ENCODE measurements around the gene IQCK. TPM values are rescaled to one million over a fixed set of nuclear protein-coding genes. Genes with fewer than 3 reads are reported as not detected.

The IQCK gene
- total and polyA plus RNA-seq, 2 donors (not counting 3 experiments of a cell fraction or from before 2014, with no cell fraction given): 17.2 to 18.1 TPM

GRCh38 chr16:19783363-19784182 is 65.5 kb downstream of the IQCK start:
- dilution Hi-C loops (cut with MboI; ENCODE audit: extremely low pct_ligation_motif_present, low sequenced_read_pairs): no loop called here
- no peak for DNase-seq (ENCODE audit: low read depth, low spot score)

GRCh38 chr16:19784183-19784736 is 66.2 kb downstream of the IQCK start:
- POLR2A ChIA-PET: no interaction called here
- no peaks in the 10 kb centered on the region for H3K36me3 ChIP-seq (ENCODE audit: control insufficient read depth in 2 of 2, extremely low read depth in 1 of 2, insufficient read depth in 2 of 2, low read length in 2 of 2)
- H3K27ac ChIP-seq (ENCODE audit: insufficient read depth, low read depth, low read length): no peak overlapping the region
- no peaks in the 10 kb centered on the region for H3K9me3 ChIP-seq (replicated peaks; ENCODE audit: control insufficient read depth, insufficient read depth, low read length)
- no peaks in the 10 kb centered on the region for H4K20me1 ChIP-seq (replicated peaks; ENCODE audit: control insufficient read depth, extremely low read depth, insufficient read depth, low read length)
- no peak overlapping the region for H2AFZ ChIP-seq (ENCODE audit: low read depth, low read length)
- TF ChIP-seq GATA2 (IDR thresholded peaks at IDR 0.05; ENCODE audit: insufficient read depth, insufficient read length, low read depth, low read length) (no peak), EZH2 (IDR thresholded peaks at IDR 0.05; ENCODE audit: borderline replicate concordance, low read depth, low read length, severe bottlenecking) (no peak), MYC (IDR thresholded peaks at IDR 0.05; ENCODE audit: low read depth, low read length) (no peak), CTCF (IDR thresholded peaks at IDR 0.05; ENCODE audit: extremely low read depth in 1 of 2, insufficient read depth in 1 of 2, low read depth in 1 of 2, low read length in 2 of 2) (no peak), FOS (IDR thresholded peaks at IDR 0.05; ENCODE audit: borderline replicate concordance, insufficient read depth, low read length) (no peak), JUN (IDR thresholded peaks at IDR 0.05; ENCODE audit: borderline replicate concordance, insufficient read depth, insufficient read length, low read depth) (no peak), MAX (IDR thresholded peaks at IDR 0.05; ENCODE audit: insufficient read depth, insufficient read length) (no peak), POLR2A (IDR thresholded peaks at IDR 0.05; ENCODE audit: low read depth, low read length) (no peak), POLR2AphosphoS5 (IDR thresholded peaks at IDR 0.05; ENCODE audit: insufficient read depth, low read depth, low read length) (no peak)
- dilution Hi-C loops (cut with MboI; ENCODE audit: extremely low pct_ligation_motif_present, low sequenced_read_pairs) (no loop called here), intact Hi-C loops (cut with micrococcal nuclease) (no loop called here)
- DNase-seq (ENCODE audit: low read depth, low spot score) (no peak), FAIRE-seq (no peak)
- H3K4me2 ChIP-seq (ENCODE audit: insufficient read depth, low read length): no peak overlapping the region
- H3K9me1 ChIP-seq (replicated peaks; ENCODE audit: control insufficient read depth, extremely low read depth, insufficient read depth, low read length): no peaks in the 10 kb centered on the region
- no peaks in the 10 kb centered on the region for H3K79me2 ChIP-seq (ENCODE audit: control insufficient read depth, insufficient read depth, low read length)
- BruUV-seq (replicated peaks): no TSS peak
- CTCF ChIA-PET: interaction anchor here (0.6 kb wide), 1 partner anchor 9 kb away, joined by 4 read pairs; no protein-coding TSS in a partner anchor
- no peaks in the 10 kb centered on the region for H3K4me1 ChIP-seq (ENCODE audit: control insufficient read depth, extremely low read depth, insufficient read depth, low read length)
- no peaks in the 10 kb centered on the region for H3K27me3 ChIP-seq (ENCODE audit: control insufficient read depth in 2 of 2, insufficient read depth in 2 of 2, low read length in 2 of 2)
- H3K4me3 ChIP-seq (replicated peaks in 1 of 3; ENCODE audit: insufficient read depth in 1 of 3, low read depth in 1 of 3, low read length in 3 of 3): no peak overlapping the region
- no peak overlapping the region for H3K9ac ChIP-seq (replicated peaks; ENCODE audit: extremely low read depth, insufficient read depth, low read length)

More at GRCh38 chr16:19783363-19784182, 65.5 kb downstream of the IQCK start:
- H3K27me3 ChIP-seq (ENCODE audit: control insufficient read depth in 2 of 2, insufficient read depth in 2 of 2, low read length in 2 of 2): no peaks in the 10 kb centered on the region
- H3K4me3 ChIP-seq (replicated peaks in 1 of 3; ENCODE audit: insufficient read depth in 1 of 3, low read depth in 1 of 3, low read length in 3 of 3): no peak overlapping the region
- H3K9ac ChIP-seq (replicated peaks; ENCODE audit: extremely low read depth, insufficient read depth, low read length): no peak overlapping the region
- H3K9me3 ChIP-seq (replicated peaks; ENCODE audit: control insufficient read depth, insufficient read depth, low read length): no peaks in the 10 kb centered on the region
- no peaks in the 10 kb centered on the region for H3K36me3 ChIP-seq (ENCODE audit: control insufficient read depth in 2 of 2, extremely low read depth in 1 of 2, insufficient read depth in 2 of 2, low read length in 2 of 2)
- no peaks in the 10 kb centered on the region for H3K4me1 ChIP-seq (ENCODE audit: control insufficient read depth, extremely low read depth, insufficient read depth, low read length)
- ChIA-PET CTCF (no interaction called here), POLR2A (no interaction called here)
- H3K27ac ChIP-seq (ENCODE audit: insufficient read depth, low read depth, low read length): no peak overlapping the region
- TF ChIP-seq EZH2 (IDR thresholded peaks at IDR 0.05; ENCODE audit: borderline replicate concordance, low read depth, low read length, severe bottlenecking): no peak
- H3K9me1 ChIP-seq (replicated peaks; ENCODE audit: control insufficient read depth, extremely low read depth, insufficient read depth, low read length): no peaks in the 10 kb centered on the region
- FAIRE-seq: no peak
- intact Hi-C loops (cut with micrococcal nuclease): no loop called here
- H2AFZ ChIP-seq (ENCODE audit: low read depth, low read length): no peak overlapping the region
- no peak overlapping the region for H3K4me2 ChIP-seq (ENCODE audit: insufficient read depth, low read length)
- H3K79me2 ChIP-seq (ENCODE audit: control insufficient read depth, insufficient read depth, low read length): no peaks in the 10 kb centered on the region
- H4K20me1 ChIP-seq (replicated peaks; ENCODE audit: control insufficient read depth, extremely low read depth, insufficient read depth, low read length): no peaks in the 10 kb centered on the region
- BruUV-seq (replicated peaks): no TSS peak

Measured in endothelial cell of umbilical vein (primary cell).